Astrocyte (in vitro differentiated cells and primary cell): ENCODE measurements around the gene DGUOK. TPM values are rescaled to one million over a fixed set of nuclear protein-coding genes. Genes with fewer than 3 reads are reported as not detected.

Source experiments
- DNase-seq: peaks from one replicate; pipeline ENCODE4 v3.0.0-alpha.2; 2010; ENCODE audit warnings: low read depth
- FAIRE-seq: peaks from 2 replicates; lab custom pipeline; 2011; peaks lifted over from hg19 to GRCh38; lab: Jason Lieb, UNC
- H2AFZ ChIP-seq: 2 replicates; pipeline ENCODE4 v1.6.0; 2012; ENCODE audit warnings: low read depth, low read length, inconsistent platforms
- H3K27ac ChIP-seq: 2 replicates; pipeline ENCODE4 v1.5.1; 2011; ENCODE audit warnings: low read depth, low read length, inconsistent platforms
- H3K27me3 ChIP-seq: 2 replicates; pipeline ENCODE4 v1.6.0; 2011; ENCODE audit warnings: low read length, inconsistent platforms; ENCODE audit not compliant: insufficient read depth
- H3K36me3 ChIP-seq: 2 replicates; pipeline ENCODE4 v1.5.1; 2011; ENCODE audit warnings: low read length, inconsistent platforms; ENCODE audit not compliant: insufficient read depth
- H3K4me1 ChIP-seq: 2 replicates; pipeline ENCODE4 v1.5.1; 2011; ENCODE audit warnings: low read length, inconsistent platforms; ENCODE audit not compliant: insufficient read depth
- H3K4me2 ChIP-seq: 2 replicates; pipeline ENCODE4 v1.6.0; 2012; ENCODE audit warnings: low read length, inconsistent platforms
- H3K4me3 ChIP-seq: 2 replicates; pipeline ENCODE4 v1.5.1; 2011; ENCODE audit warnings: low read depth, mild to moderate bottlenecking, low read length, inconsistent platforms; ENCODE audit not compliant: insufficient read depth
- H3K79me2 ChIP-seq: 2 replicates; pipeline ENCODE4 v1.6.0; 2012; ENCODE audit warnings: mild to moderate bottlenecking, low read length, inconsistent platforms; ENCODE audit not compliant: insufficient read depth
- H3K9ac ChIP-seq: 2 replicates; pipeline ENCODE4 v1.6.0; 2012; ENCODE audit warnings: mild to moderate bottlenecking, low read length, inconsistent platforms
- H3K9me3 ChIP-seq: 2 replicates; pipeline ENCODE4 v1.5.1; 2012; ENCODE audit warnings: low read depth, mild to moderate bottlenecking, low read length, inconsistent platforms; ENCODE audit not compliant: insufficient read depth
- H4K20me1 ChIP-seq: 2 replicates; pipeline ENCODE4 v1.6.0; 2012; ENCODE audit warnings: low read length, inconsistent platforms; ENCODE audit not compliant: insufficient read depth
- H3K27ac Mint-ChIP-seq: one replicate; pipeline ENCODE4 v1.8.0; 2021; ENCODE audit warnings: mild to moderate bottlenecking, mixed read lengths; ENCODE audit not compliant: unreplicated experiment
- H3K27me3 Mint-ChIP-seq: one replicate; pipeline ENCODE4 v1.8.0; 2021; ENCODE audit warnings: low read depth, mixed read lengths; ENCODE audit not compliant: unreplicated experiment
- H3K36me3 Mint-ChIP-seq: one replicate; pipeline ENCODE4 v1.8.0; 2021; ENCODE audit warnings: low read depth, mixed read lengths; ENCODE audit not compliant: unreplicated experiment
- H3K4me1 Mint-ChIP-seq: one replicate; pipeline ENCODE4 v1.8.0; 2021; ENCODE audit warnings: low read depth, mixed read lengths; ENCODE audit not compliant: unreplicated experiment
- H3K4me3 Mint-ChIP-seq: one replicate; pipeline ENCODE4 v1.8.0; 2021; ENCODE audit warnings: mild to moderate bottlenecking, moderate library complexity, mixed read lengths; ENCODE audit not compliant: unreplicated experiment
- H3K9me3 Mint-ChIP-seq: one replicate; pipeline ENCODE4 v1.8.0; 2021; ENCODE audit warnings: mild to moderate bottlenecking, mixed read lengths; ENCODE audit not compliant: unreplicated experiment
- CTCF ChIP-seq: IDR thresholded peaks from 2 replicates; pipeline ENCODE4 v1.5.1; 2011; ENCODE audit warnings: low read depth, mild to moderate bottlenecking, inconsistent platforms, low read length, moderate library complexity; ENCODE audit not compliant: insufficient read depth
- EZH2 ChIP-seq: IDR thresholded peaks from 2 replicates; pipeline ENCODE4 v1.6.1; 2012; ENCODE audit warnings: mild to moderate bottlenecking, low read length, inconsistent platforms; ENCODE audit not compliant: insufficient read depth
- total RNA-seq: library from RNA; stranded (reverse); gene quantifications from 2 replicates; pipeline ENCODE4 v1.2.1, GENCODE V29; 2021

DGUOK gene
- total RNA-seq, 1 donor from 2014 or later, result 84.8 TPM

GRCh38 chr2:73962798-73963197 is 36.1 kb downstream of the DGUOK start:
- no peaks in the 10 kb centered on the region for H3K4me1 Mint-ChIP-seq
- no peaks in the 10 kb centered on the region for H3K4me1 ChIP-seq
- peaks cover 12% of the 10 kb centered on the region for H3K9me3 Mint-ChIP-seq
- H3K27ac ChIP-seq, result no peak overlapping the region
- H3K36me3 ChIP-seq, result peaks cover 15% of the 10 kb centered on the region
- H3K79me2 ChIP-seq, result no peaks in the 10 kb centered on the region
- no peaks in the 10 kb centered on the region for H3K9me3 ChIP-seq
- H3K4me2 ChIP-seq, result no peak overlapping the region
- H4K20me1 ChIP-seq, result peaks cover 4% of the 10 kb centered on the region
- peaks cover 22% of the 10 kb centered on the region for H3K36me3 Mint-ChIP-seq
- H3K27me3 Mint-ChIP-seq, result peaks cover 3% of the 10 kb centered on the region
- no peak overlapping the region for H3K9ac ChIP-seq
- no peak for TF ChIP-seq EZH2
- no peak for TF ChIP-seq CTCF
- H3K27me3 ChIP-seq, result peaks cover 6% of the 10 kb centered on the region
- no peak for DNase-seq
- no peak overlapping the region for H3K4me3 ChIP-seq
- no peak for FAIRE-seq
- H2AFZ ChIP-seq, result no peak overlapping the region
- H3K27ac Mint-ChIP-seq, result no peak overlapping the region
- H3K4me3 Mint-ChIP-seq, result no peak overlapping the region

GRCh38 chr2:73963385-73964120 is 36.9 kb downstream of the DGUOK start:
- Histone ChIP-seq H3K9ac (no peak overlapping the region), H4K20me1 (no peaks in the 10 kb centered on the region), H3K27me3 (peaks cover 6% of the 10 kb centered on the region), H3K36me3 (peaks cover 13% of the 10 kb centered on the region), H2AFZ (no peak overlapping the region), H3K4me2 (no peak overlapping the region), H3K27ac (no peak overlapping the region), H3K4me1 (no peaks in the 10 kb centered on the region), H3K9me3 (no peaks in the 10 kb centered on the region), H3K4me3 (no peak overlapping the region), H3K79me2 (no peaks in the 10 kb centered on the region)
- Mint-ChIP-seq H3K27me3 (peaks cover 3% of the 10 kb centered on the region), H3K4me3 (no peak overlapping the region), H3K27ac (no peak overlapping the region), H3K36me3 (peaks cover 18% of the 10 kb centered on the region), H3K9me3 (peaks cover 12% of the 10 kb centered on the region), H3K4me1 (no peaks in the 10 kb centered on the region)
- no peak for FAIRE-seq
- TF ChIP-seq EZH2, result no peak
- no peak for DNase-seq

GRCh38 chr2:73964223-73964622 is 37.5 kb downstream of the DGUOK start:
- Histone ChIP-seq H3K79me2 (no peaks in the 10 kb centered on the region), H3K9me3 (no peaks in the 10 kb centered on the region), H3K27me3 (peaks cover 6% of the 10 kb centered on the region), H3K4me2 (no peak overlapping the region), H3K36me3 (peaks cover 6% of the 10 kb centered on the region), H3K4me1 (no peaks in the 10 kb centered on the region), H3K9ac (no peak overlapping the region), H3K4me3 (no peak overlapping the region), H3K27ac (no peak overlapping the region), H2AFZ (no peak overlapping the region), H4K20me1 (no peaks in the 10 kb centered on the region)
- Mint-ChIP-seq H3K36me3 (peaks cover 14% of the 10 kb centered on the region), H3K4me1 (no peaks in the 10 kb centered on the region), H3K27ac (no peak overlapping the region), H3K27me3 (peaks cover 7% of the 10 kb centered on the region), H3K9me3 (peaks cover 12% of the 10 kb centered on the region), H3K4me3 (no peak overlapping the region)
- TF ChIP-seq EZH2 (no peak), CTCF (no peak)
- DNase-seq (no peak), FAIRE-seq (no peak)
